ENCODE data around the gene SPRR5.

Gene SPRR5, protein sequence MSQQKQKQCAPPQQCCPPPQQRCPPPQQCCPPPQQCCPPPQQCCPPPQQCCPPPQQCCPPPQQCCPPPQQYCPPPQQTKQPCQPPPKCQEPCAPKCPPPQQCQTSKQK

GRCh38 chr1:152946651-152947256 is at the start of gene SPRR5:
SPRR5 (plus strand) TSS chr1:152947206; CDS start chr1:152948555, 1,349 bp downstream.
- no peak for DNase-seq (ENCODE audit: low spot score)

GRCh38 chr1:152899027-152899426 is 48.0 kb upstream of the SPRR5 start:
- DNase-seq (ENCODE audit: low spot score), result no peak

GRCh38 chr1:152899883-152900282 is 47.1 kb upstream of the SPRR5 start:
- no peak for DNase-seq (ENCODE audit: low spot score)

- no peak for DNase-seq (ENCODE audit: low spot score)
Measured at GRCh38 chr1:152901631-152902030, 45.4 kb upstream of the SPRR5 start.

DNA sequence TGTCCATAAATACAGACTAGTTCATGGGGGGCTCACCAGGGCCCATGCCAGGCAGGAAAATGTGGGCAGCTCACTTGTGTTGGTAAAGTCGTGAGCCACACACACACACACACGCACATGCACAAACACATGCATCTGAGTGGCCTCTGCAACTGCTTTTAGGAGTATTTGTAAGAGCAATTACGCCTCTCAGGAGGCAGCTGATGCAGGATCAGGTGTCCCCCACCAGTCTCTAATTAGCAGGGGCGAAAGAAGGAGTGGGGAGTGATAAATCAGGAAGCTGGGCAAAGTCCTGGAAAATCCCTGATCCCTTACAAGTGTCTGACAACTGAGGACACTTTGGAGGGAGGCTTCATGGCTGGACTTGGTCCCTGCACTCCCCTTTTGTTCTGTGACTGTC is 44.4 kb upstream of the SPRR5 start:
- no peak for DNase-seq (ENCODE audit: low spot score)

GRCh38 chr1:152904688-152905440 is 42.1 kb upstream of the SPRR5 start:
- DNase-seq (ENCODE audit: low spot score), result no peak

- no peak for DNase-seq (ENCODE audit: low spot score)
Measured at GRCh38 chr1:152906023-152906565, 40.9 kb upstream of the SPRR5 start.

GRCh38 chr1:152907686-152908601 is 39.1 kb upstream of the SPRR5 start, which contains the start of gene IVL:
IVL (plus strand) TSS chr1:152908546; CDS start chr1:152909798, 1,252 bp downstream.
- no peak for DNase-seq (ENCODE audit: low spot score)

DNA sequence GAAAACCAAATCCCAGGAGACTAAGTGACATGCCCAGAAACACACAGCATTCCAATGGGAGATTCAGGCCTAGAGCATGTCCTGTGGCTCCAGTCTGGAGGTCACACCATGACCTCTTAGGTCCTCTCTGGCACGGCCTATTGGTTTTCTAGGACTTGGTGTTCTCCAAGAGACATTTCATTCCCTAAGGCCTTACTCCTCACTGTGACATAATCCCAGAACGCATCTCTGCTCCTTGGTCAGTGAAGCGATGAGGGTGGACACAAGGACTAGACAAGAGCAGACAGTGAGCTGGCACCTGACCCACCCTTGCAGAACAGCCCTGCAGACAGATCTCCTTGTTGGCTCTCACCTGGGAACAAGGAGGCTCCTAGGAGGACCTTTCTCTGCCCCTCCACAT is 37.8 kb upstream of the SPRR5 start:
- DNase-seq (ENCODE audit: low spot score), result no peak

DNA sequence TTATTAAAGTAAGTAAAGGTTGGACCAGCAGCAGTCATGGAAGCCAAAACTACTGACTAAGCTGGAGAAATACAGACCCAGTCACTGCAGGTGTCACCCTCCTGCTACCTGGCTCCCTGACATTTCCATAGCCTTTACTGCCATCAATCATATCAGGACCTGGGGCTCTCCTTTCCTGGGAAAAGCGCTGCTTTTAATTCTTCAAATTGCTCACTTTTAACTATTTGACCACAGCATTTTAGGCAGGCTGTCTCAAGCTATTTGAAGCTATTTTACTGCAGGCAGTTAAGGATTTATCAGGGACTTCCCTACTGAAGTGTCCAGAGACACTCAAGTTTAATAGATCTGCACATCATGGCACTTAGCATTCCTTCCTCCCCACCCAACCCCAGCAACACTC is 34.5 kb upstream of the SPRR5 start:
- DNase-seq (ENCODE audit: low spot score), result no peak

- DNase-seq (ENCODE audit: low spot score), result no peak
Measured at GRCh38 chr1:152912900-152913299, 34.1 kb upstream of the SPRR5 start.

DNA sequence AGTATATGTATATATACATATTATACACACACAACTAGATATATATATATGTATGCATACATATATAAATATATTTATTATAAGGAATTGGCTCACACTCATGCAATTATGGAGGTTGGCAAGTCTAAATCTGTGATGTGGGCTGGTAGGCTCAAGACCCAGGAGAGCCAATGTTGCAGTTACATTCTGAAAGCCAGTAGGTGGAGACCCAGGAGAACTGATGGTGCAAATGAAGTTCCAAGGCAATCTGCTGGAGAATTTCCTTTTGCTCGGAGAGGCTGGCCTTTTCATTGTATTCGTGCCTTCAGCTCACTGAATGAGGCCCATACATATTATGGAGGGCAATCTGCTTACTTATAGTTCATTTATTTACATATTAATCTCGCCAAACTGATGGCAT is 29.2 kb upstream of the SPRR5 start:
- DNase-seq (ENCODE audit: low spot score), result peak; percentile 22

DNA sequence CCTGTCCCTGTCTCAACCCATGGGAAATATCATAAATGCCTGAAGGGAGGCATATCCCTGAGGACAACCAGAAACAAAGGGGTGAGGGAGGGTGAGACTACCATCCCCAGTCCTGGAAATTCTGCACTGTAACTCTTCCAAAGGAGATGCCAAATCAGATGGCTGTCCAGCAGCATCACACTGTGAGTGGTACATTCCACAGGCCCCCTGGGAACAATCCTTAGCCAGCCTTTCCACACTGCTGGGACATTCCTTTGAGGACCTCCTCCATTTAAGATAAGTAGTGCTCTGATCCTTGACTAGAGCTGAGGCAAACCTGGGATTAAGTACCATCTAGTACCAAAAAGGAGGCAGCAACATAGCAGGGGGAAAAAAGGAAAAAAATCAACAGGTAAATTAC is 27.9 kb upstream of the SPRR5 start:
- DNase-seq (ENCODE audit: low spot score), result no peak

- DNase-seq (ENCODE audit: low spot score), result no peak
Measured at GRCh38 chr1:152924191-152924590, 22.8 kb upstream of the SPRR5 start.

DNA sequence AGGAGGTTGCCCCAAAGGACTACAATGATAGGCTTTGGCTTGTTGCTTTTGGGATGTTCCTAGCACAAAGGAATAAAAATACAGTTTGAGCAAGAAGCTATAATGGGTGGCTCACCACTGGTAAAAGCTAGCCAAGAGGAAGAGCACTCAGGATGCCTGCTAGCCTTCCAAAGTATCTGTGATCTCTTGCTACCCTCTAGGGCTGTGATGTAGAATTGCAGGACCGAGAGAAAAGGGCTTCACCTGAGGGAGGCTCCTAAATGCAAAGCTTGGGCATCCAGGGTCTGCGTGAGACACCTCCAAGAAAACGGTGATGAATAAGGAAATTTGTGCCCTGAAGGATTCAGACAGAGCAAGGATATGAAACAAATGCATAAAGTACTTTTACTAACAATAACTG is 20.9 kb upstream of the SPRR5 start:
- DNase-seq (ENCODE audit: low spot score), result peak; percentile 10

GRCh38 chr1:152928671-152929070 is 18.3 kb upstream of the SPRR5 start:
- no peak for DNase-seq (ENCODE audit: low spot score)

GRCh38 chr1:152932170-152932811 is 14.7 kb upstream of the SPRR5 start:
- no peak for DNase-seq (ENCODE audit: low spot score)

DNA sequence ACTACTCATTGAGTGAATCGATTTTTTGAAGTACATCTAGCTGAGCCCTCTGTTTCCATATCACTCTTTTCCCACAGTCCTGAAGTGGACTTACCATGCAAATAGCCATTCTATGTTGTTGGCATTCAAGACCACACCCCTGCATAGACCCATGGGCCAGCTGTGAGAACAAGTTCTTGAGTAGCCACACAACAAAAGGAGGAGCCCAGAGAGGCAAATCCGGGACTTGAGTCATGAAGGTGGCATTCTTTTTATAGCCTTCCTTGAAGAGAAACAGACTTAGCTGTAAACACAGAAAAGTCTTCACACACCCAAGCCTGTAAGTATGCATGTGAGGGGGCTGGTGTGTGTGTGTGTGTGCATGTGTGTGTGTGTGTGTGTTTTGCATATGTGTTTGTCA is 13.8 kb upstream of the SPRR5 start:
- DNase-seq (ENCODE audit: low spot score), result no peak

- DNase-seq (ENCODE audit: low spot score), result no peak
Measured at GRCh38 chr1:152940614-152941013, 6.4 kb upstream of the SPRR5 start.

DNA sequence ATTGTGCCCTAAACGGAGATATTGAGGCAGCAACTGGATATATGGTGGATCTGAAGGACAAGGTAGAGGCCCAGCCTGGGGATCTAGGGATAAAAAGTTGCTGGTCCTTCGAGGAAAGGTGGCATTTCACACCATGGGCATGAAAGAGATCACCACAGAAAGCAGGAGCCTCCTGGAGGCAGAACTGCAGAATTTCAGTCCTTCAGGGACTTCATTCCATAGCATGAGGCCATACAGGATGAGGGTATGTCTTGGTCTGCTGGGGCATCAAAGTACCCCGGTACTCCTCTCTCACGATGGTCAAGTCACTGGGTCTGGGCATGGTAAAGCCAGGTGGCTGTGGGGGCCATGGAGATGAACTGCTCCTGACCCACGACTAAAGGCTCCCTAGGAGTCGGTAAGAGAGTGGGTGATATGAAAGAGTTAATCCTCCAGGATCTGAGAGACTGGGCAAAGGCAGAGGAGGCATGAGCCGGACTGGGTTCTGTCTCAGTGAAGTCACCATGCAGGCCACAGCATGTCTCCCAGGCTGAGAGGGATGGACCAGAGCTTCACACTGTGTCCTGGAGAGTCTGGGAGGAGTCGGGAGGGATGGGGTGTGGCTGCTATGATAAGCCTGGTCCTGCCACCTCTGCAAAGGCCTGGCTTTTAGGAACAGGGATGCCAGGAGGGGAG is 5.8 kb upstream of the SPRR5 start:
- DNase-seq (ENCODE audit: low spot score), result no peak

- DNase-seq (ENCODE audit: low spot score), result no peak
Measured at GRCh38 chr1:152942161-152942560, 4.8 kb upstream of the SPRR5 start.

All from HuH-7 (cell line).